HepG2 (cell line): ENCODE results near the gene ABHD17B. TPM values are rescaled to one million over a fixed set of nuclear protein-coding genes. Genes with fewer than 3 reads are reported as not detected.

Experiments
- ATAC-seq: fragments of 200-7000 bp; cut with Tn5 transposase; 3 replicates; pipeline ENCODE4 v1.9.1; 2020; ENCODE audit warnings: mild to moderate bottlenecking, moderate library complexity
- BruUV-seq: library from RNA; stranded (reverse); fragments of 400-500 nt; replicated peaks from 2 replicates; lab custom pipeline; 2021; lab: Mats Ljungman, UMichigan
- CTCF ChIA-PET: fragments of 300-600 bp; formaldehyde crosslinking; extraction: SDS; loops from one replicate; lab custom pipeline; 2021; ENCODE audit warnings: low total read pairs, inconsistent platforms, low intra/inter-chr PET ratio; lab: Yijun Ruan, JAX
- POLR2A ChIA-PET: fragments of 350-600 bp; sonication (Branson Sonifier 250); formaldehyde crosslinking; loops from one replicate; lab custom pipeline; 2020; ENCODE audit warnings: antibody characterized with exemption, inconsistent platforms; lab: Yijun Ruan, JAX
- DNase-seq: peaks from one replicate; pipeline ENCODE4 v3.0.0-alpha.2; 2015; ENCODE audit warnings: low spot score
- FAIRE-seq: peaks from 3 replicates; lab custom pipeline; 2011; peaks lifted over from hg19 to GRCh38; lab: Jason Lieb, UNC
- H2AFZ ChIP-seq: one replicate; pipeline ENCODE4 v1.6.1; 2011; ENCODE audit warnings: low read length, inconsistent platforms
- H3K27ac ChIP-seq: fragments of 300-600 bp; 3 replicates; pipeline ENCODE4 v1.8.0; 2011; ENCODE audit warnings: mixed run types, mild to moderate bottlenecking, mixed read lengths, low read length, inconsistent platforms; ENCODE audit not compliant: insufficient read depth; ENCODE audit errors: extremely low read length
- H3K27me3 ChIP-seq, 2 experiments: fragments of 200-600 bp in 1 of 2; 2 replicates in 1 of 2; 3 replicates in 1 of 2; pipeline versions ENCODE4 v1.6.0 to v1.8.0; 2011; ENCODE audit warnings: low read length in 2 of 2, mild to moderate bottlenecking in 2 of 2, moderate library complexity in 2 of 2, inconsistent platforms in 1 of 2; ENCODE audit not compliant: insufficient read depth in 2 of 2, control insufficient read depth in 1 of 2
- H3K36me3 ChIP-seq, 2 experiments: fragments of 200-600 bp in 1 of 2; replicated peaks in 1 of 2; 2 replicates in 1 of 2; 3 replicates in 1 of 2; pipeline versions ENCODE4 v1.5.1 to v1.8.0; 2011; ENCODE audit warnings: low read length in 2 of 2, inconsistent platforms in 1 of 2; ENCODE audit not compliant: insufficient read depth in 2 of 2, control insufficient read depth in 1 of 2
- H3K4me1 ChIP-seq: 2 replicates; pipeline ENCODE4 v1.5.1; 2012; ENCODE audit warnings: low read length, inconsistent platforms; ENCODE audit not compliant: insufficient read depth
- H3K4me2 ChIP-seq: 2 replicates; pipeline ENCODE4 v1.6.0; 2011; ENCODE audit warnings: low read depth, low read length, inconsistent platforms
- H3K4me3 ChIP-seq, 3 experiments: fragments of 200-600 bp in 1 of 3; sonication (generic), shearing (Covaris generic) in 1 of 3; replicated peaks in 1 of 3; 2 replicates each; pipeline ENCODE4 v1.5.1; 2011 to 2016; ENCODE audit warnings: low read length in 3 of 3, inconsistent platforms in 2 of 3, low read depth in 2 of 3, mild to moderate bottlenecking in 2 of 3, control low read depth in 1 of 3, mixed read lengths in 1 of 3; ENCODE audit not compliant: insufficient read depth in 1 of 3
- H3K79me2 ChIP-seq: one replicate; pipeline ENCODE4 v1.6.1; 2011; ENCODE audit warnings: low read length, inconsistent platforms; ENCODE audit not compliant: insufficient read depth
- H3K9ac ChIP-seq: 2 replicates; pipeline ENCODE4 v1.6.0; 2011; ENCODE audit warnings: mild to moderate bottlenecking, low read depth, low read length, inconsistent platforms; ENCODE audit not compliant: insufficient read depth
- H3K9me3 ChIP-seq: 2 replicates; pipeline ENCODE4 v1.5.1; 2012; ENCODE audit warnings: mild to moderate bottlenecking, low read length
- H4K20me1 ChIP-seq: 2 replicates; pipeline ENCODE4 v1.6.0; 2011; ENCODE audit warnings: inconsistent platforms, mild to moderate bottlenecking, low read length, moderate library complexity; ENCODE audit not compliant: insufficient read depth
- CHCHD3 ChIP-seq: sonication (generic); formaldehyde crosslinking; IDR thresholded peaks from 2 replicates; pipeline ENCODE4 v1.8.0; 2022; ENCODE audit warnings: mild to moderate bottlenecking, missing genetic modification reagents, moderate library complexity
- KDM3A ChIP-seq: IDR thresholded peaks from 2 replicates; pipeline ENCODE4 v1.6.1; 2018; ENCODE audit warnings: low read depth, missing compliant biosample characterization
- KDM4B ChIP-seq: sonication (generic); formaldehyde crosslinking; IDR thresholded peaks from 2 replicates; pipeline ENCODE4 v1.4.0; 2020; ENCODE audit warnings: missing genetic modification reagents
- MED13 ChIP-seq: sonication (generic); formaldehyde crosslinking; IDR thresholded peaks from 2 replicates; pipeline ENCODE4 v1.5.0; 2020; ENCODE audit warnings: missing genetic modification reagents
- ZNF121 ChIP-seq: sonication (generic); formaldehyde crosslinking; IDR thresholded peaks from 2 replicates; pipeline ENCODE4 v1.5.0; 2020; ENCODE audit warnings: mild to moderate bottlenecking, missing genetic modification reagents
- ZNF549 ChIP-seq: sonication (generic); formaldehyde crosslinking; IDR thresholded peaks from 2 replicates; pipeline ENCODE4 v1.5.0; 2020; ENCODE audit warnings: missing genetic modification reagents
- ZNF589 ChIP-seq: sonication (generic); formaldehyde crosslinking; conservative IDR thresholded peaks from 2 replicates; pipeline ENCODE4 v1.8.0; 2022; ENCODE audit warnings: mild to moderate bottlenecking, moderate library complexity, missing genetic modification reagents
- ZNF598 ChIP-seq: sonication (generic); formaldehyde crosslinking; IDR thresholded peaks from 2 replicates; pipeline ENCODE4 v1.5.1; 2020; ENCODE audit warnings: mild to moderate bottlenecking, missing genetic modification reagents, borderline replicate concordance
- ZNF709 ChIP-seq: sonication (generic); formaldehyde crosslinking; IDR thresholded peaks from 2 replicates; pipeline ENCODE4 v1.5.0; 2020; ENCODE audit warnings: mild to moderate bottlenecking, missing genetic modification reagents
- ZNF773 ChIP-seq: sonication (generic); formaldehyde crosslinking; IDR thresholded peaks from 2 replicates; pipeline ENCODE4 v1.4.0; 2020; ENCODE audit warnings: missing genetic modification reagents, borderline replicate concordance
- WGBS: methylation state at CpG from one replicate; pipeline ENCODE4 v1.1.6; 2017; ENCODE audit warnings: low lambda C conversion rate; 5-methylcytosine and 5-hydroxymethylcytosine counted together
- in situ Hi-C: cut with HindIII; loops from 2 replicates; pipeline ENCODE4 v1.10.0; 2017; ENCODE audit warnings: low pct_unique_long_range_greater_than_20kb; ENCODE audit not compliant: extremely low pct_ligation_motif_present
- intact Hi-C: fragments of 100-400 bp; cut with micrococcal nuclease; formaldehyde crosslinking; loops from one replicate; pipeline ENCODE4 v1.10.0; 2022; ENCODE audit not compliant: unreplicated experiment
- polyA plus RNA-seq, 8 experiments: library from polyadenylated mRNA; depleted of rRNA in 3 of 8; stranded (reverse) in 7 of 8; unstranded in 1 of 8; fragments of >200 nt; fragmentation: Illumina TruSeq in 4 of 8; extraction: Trizol in 4 of 8; gene quantifications; 2 replicates each; pipeline versions ENCODE4 v1.2.1 to v1.2.3, GENCODE V29; 2011 to 2016; ENCODE audit warnings: low read depth in 4 of 8, missing spikeins in 1 of 8, mixed read lengths in 1 of 8; ENCODE audit not compliant: insufficient read depth in 1 of 8
- total RNA-seq, 5 experiments: library from RNA; depleted of rRNA; stranded (reverse); fragments of >200 nt; fragmentation: Illumina TruSeq; extraction: Trizol; gene quantifications; 2 replicates each; pipeline ENCODE4 v1.2.3, GENCODE V29; 2016; ENCODE audit warnings: low read depth in 1 of 5
- TF ChIP-seq, protein P1 (sequence below): IDR thresholded peaks from 2 replicates; pipeline ENCODE4 v1.6.1; 2016; ENCODE audit warnings: low read depth, missing genetic modification reagents, missing compliant biosample characterization
- TF ChIP-seq, protein P2 (sequence below): sonication (generic); formaldehyde crosslinking; IDR thresholded peaks from 2 replicates; pipeline ENCODE4 v1.8.0; 2022; ENCODE audit warnings: missing genetic modification reagents, mild to moderate bottlenecking, borderline replicate concordance

Gene ABHD17B
- total and polyA plus RNA-seq, 2 of the 13 experiments (the other 11 are each of a cell fraction or from before 2014, with no cell fraction given) = 11.3 to 22.0 TPM

DNA sequence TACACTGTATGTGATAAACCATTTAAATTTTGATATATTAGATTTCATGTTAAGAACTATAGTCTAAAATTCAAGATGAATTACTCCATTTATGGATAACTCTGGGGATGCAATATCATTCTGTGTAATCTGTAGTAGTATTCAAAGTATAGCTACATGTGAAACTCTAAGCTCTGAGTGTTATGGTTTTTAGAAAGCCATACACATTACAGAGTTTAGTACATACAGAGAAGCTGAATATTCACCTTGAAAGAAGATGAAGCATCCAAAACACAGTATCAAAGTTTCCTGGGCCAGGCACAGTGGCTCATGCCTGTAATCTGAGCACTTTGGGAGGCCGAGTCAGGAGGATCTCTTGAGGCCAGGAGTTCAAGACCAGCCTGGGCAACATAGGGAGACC is 25.0 kb downstream of the ABHD17B start:
- BruUV-seq = no TSS peak
- Histone ChIP-seq H3K9ac (no peak overlapping the region), H3K9me3 (peaks cover 11% of the 10 kb centered on the region; the same call in 1 of the 2 replicates), H3K4me1 (peaks cover 30% of the 10 kb centered on the region), H3K27me3 (no peaks in the 10 kb centered on the region), H3K4me3 (no peak overlapping the region), H2AFZ (no peak overlapping the region), H4K20me1 (peaks cover 3% of the 10 kb centered on the region; the same call in 1 of the 2 replicates), H3K27ac (no peak overlapping the region), H3K36me3 (no peaks in the 10 kb centered on the region; a peak in 1 of 5 replicates), H3K79me2 (peaks cover 77% of the 10 kb centered on the region), H3K4me2 (no peak overlapping the region)
- DNase-seq = no peak
- TF ChIP-seq MED13 = no peak
- TF ChIP-seq KDM4B (CRISPR knock-in tag) = no peak
- TF ChIP-seq, protein P1, sequence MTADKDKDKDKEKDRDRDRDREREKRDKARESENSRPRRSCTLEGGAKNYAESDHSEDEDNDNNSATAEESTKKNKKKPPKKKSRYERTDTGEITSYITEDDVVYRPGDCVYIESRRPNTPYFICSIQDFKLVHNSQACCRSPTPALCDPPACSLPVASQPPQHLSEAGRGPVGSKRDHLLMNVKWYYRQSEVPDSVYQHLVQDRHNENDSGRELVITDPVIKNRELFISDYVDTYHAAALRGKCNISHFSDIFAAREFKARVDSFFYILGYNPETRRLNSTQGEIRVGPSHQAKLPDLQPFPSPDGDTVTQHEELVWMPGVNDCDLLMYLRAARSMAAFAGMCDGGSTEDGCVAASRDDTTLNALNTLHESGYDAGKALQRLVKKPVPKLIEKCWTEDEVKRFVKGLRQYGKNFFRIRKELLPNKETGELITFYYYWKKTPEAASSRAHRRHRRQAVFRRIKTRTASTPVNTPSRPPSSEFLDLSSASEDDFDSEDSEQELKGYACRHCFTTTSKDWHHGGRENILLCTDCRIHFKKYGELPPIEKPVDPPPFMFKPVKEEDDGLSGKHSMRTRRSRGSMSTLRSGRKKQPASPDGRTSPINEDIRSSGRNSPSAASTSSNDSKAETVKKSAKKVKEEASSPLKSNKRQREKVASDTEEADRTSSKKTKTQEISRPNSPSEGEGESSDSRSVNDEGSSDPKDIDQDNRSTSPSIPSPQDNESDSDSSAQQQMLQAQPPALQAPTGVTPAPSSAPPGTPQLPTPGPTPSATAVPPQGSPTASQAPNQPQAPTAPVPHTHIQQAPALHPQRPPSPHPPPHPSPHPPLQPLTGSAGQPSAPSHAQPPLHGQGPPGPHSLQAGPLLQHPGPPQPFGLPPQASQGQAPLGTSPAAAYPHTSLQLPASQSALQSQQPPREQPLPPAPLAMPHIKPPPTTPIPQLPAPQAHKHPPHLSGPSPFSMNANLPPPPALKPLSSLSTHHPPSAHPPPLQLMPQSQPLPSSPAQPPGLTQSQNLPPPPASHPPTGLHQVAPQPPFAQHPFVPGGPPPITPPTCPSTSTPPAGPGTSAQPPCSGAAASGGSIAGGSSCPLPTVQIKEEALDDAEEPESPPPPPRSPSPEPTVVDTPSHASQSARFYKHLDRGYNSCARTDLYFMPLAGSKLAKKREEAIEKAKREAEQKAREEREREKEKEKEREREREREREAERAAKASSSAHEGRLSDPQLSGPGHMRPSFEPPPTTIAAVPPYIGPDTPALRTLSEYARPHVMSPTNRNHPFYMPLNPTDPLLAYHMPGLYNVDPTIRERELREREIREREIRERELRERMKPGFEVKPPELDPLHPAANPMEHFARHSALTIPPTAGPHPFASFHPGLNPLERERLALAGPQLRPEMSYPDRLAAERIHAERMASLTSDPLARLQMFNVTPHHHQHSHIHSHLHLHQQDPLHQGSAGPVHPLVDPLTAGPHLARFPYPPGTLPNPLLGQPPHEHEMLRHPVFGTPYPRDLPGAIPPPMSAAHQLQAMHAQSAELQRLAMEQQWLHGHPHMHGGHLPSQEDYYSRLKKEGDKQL (CRISPR knock-in tag) = no peak
- TF ChIP-seq ZNF121 (CRISPR knock-in tag) = no peak
- TF ChIP-seq KDM3A (CRISPR knock-in tag) = no peak
- TF ChIP-seq ZNF773 (CRISPR knock-in tag) = no peak
- TF ChIP-seq ZNF709 (CRISPR knock-in tag) = no peak
- no peak for TF ChIP-seq CHCHD3 (CRISPR knock-in tag)
- TF ChIP-seq ZNF598 (CRISPR knock-in tag) = no peak
- TF ChIP-seq, protein P2, sequence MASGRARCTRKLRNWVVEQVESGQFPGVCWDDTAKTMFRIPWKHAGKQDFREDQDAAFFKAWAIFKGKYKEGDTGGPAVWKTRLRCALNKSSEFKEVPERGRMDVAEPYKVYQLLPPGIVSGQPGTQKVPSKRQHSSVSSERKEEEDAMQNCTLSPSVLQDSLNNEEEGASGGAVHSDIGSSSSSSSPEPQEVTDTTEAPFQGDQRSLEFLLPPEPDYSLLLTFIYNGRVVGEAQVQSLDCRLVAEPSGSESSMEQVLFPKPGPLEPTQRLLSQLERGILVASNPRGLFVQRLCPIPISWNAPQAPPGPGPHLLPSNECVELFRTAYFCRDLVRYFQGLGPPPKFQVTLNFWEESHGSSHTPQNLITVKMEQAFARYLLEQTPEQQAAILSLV (CRISPR knock-in tag) = no peak
- no peak for TF ChIP-seq ZNF549 (CRISPR knock-in tag)
- TF ChIP-seq ZNF589 (CRISPR knock-in tag) = no peak
- no peak for FAIRE-seq
- POLR2A ChIA-PET = interaction anchor here (0.9 kb wide), 1 partner anchor 25 kb away, joined by 3 read pairs; the partner anchor contains the start of genes ABHD17B and C9orf85
- in situ Hi-C loops = no loop called here
- no peak for ATAC-seq
- 90% methylated on average over 1 of the region's 1 CpG for whole genome bisulfite sequencing
- CTCF ChIA-PET = no interaction called here
- intact Hi-C loops = no loop called here
